Activated gamma-delta T cell treated with Interleukin-2 at 50 U/mL for 16 hours (primary cell): Measurements from ENCODE around the gene RCOR3.
A peak's percentile ranks its signal among the peaks of the same experiment; 100 is the strongest.
"Not testable (repeated sequence)": the region's sequence is repeated elsewhere in the genome, so short reads cannot be mapped to it uniquely, and the experiment has no call there.

Experiments
- DNase-seq: peaks from one replicate; pipeline ENCODE4 v3.0.0-alpha.2; 2020

Gene RCOR3

GRCh38 chr1:211260141-211261107, 1.3 kb downstream of the RCOR3 start:
- DNase-seq = peak; percentile 48

GRCh38 chr1:211261229-211261628, 2.1 kb downstream of the RCOR3 start:
- DNase-seq = no peak

GRCh38 chr1:211263022-211263421, 3.9 kb downstream of the RCOR3 start:
- DNase-seq = not testable (repeated sequence)

GRCh38 chr1:211267204-211267857, 8.2 kb downstream of the RCOR3 start:
- no peak for DNase-seq

GRCh38 chr1:211279340-211279739, 20.2 kb downstream of the RCOR3 start:
- DNase-seq = no peak

- no peak for DNase-seq
Observed at GRCh38 chr1:211280910-211281309, 21.7 kb downstream of the RCOR3 start.

GRCh38 chr1:211281320-211282022, 22.3 kb downstream of the RCOR3 start:
- DNase-seq = no peak

GRCh38 chr1:211282023-211282373, 22.8 kb downstream of the RCOR3 start:
- DNase-seq = no peak

GRCh38 chr1:211285196-211285595, 26.0 kb downstream of the RCOR3 start:
- DNase-seq = no peak

- DNase-seq = no peak
Observed at GRCh38 chr1:211287218-211287617, 28.1 kb downstream of the RCOR3 start.

GRCh38 chr1:211292411-211292810, 33.2 kb downstream of the RCOR3 start:
- DNase-seq = no peak

GRCh38 chr1:211296396-211296795, 37.2 kb downstream of the RCOR3 start:
- no peak for DNase-seq

- DNase-seq = no peak
Observed at GRCh38 chr1:211305044-211305443, 45.9 kb downstream of the RCOR3 start.

- no peak for DNase-seq
Observed at GRCh38 chr1:211309617-211310016, 50.5 kb downstream of the RCOR3 start.

- no peak for DNase-seq
Observed at GRCh38 chr1:211313392-211313791, 54.2 kb downstream of the RCOR3 start.

- DNase-seq = no peak
Observed at GRCh38 chr1:211318576-211319280, 59.6 kb downstream of the RCOR3 start.

GRCh38 chr1:211319892-211320291, 60.7 kb downstream of the RCOR3 start:
- DNase-seq = no peak

- DNase-seq = no peak
Observed at GRCh38 chr1:211320980-211321379, 61.8 kb downstream of the RCOR3 start.

GRCh38 chr1:211321646-211322045, 62.5 kb downstream of the RCOR3 start:
- not testable (repeated sequence) for DNase-seq

- DNase-seq = peak; percentile 67
Observed at GRCh38 chr1:211323156-211324063, 64.2 kb downstream of the RCOR3 start.

- no peak for DNase-seq
Observed at GRCh38 chr1:211324992-211325775, 66.0 kb downstream of the RCOR3 start.
